HUDEP-2 (cell line): ENCODE results near the gene SRSF10.
"Not testable (repeated sequence)": the region's sequence is repeated elsewhere in the genome, so short reads cannot be mapped to it uniquely, and the experiment has no call there.

Source experiments
- DNase-seq, 76 experiments: peaks; one replicate each; lab custom pipeline; 2025; ENCODE audit not compliant: unreplicated experiment in 76 of 76; lab: John Stamatoyannopoulos, UW

SRSF10 gene

DNA sequence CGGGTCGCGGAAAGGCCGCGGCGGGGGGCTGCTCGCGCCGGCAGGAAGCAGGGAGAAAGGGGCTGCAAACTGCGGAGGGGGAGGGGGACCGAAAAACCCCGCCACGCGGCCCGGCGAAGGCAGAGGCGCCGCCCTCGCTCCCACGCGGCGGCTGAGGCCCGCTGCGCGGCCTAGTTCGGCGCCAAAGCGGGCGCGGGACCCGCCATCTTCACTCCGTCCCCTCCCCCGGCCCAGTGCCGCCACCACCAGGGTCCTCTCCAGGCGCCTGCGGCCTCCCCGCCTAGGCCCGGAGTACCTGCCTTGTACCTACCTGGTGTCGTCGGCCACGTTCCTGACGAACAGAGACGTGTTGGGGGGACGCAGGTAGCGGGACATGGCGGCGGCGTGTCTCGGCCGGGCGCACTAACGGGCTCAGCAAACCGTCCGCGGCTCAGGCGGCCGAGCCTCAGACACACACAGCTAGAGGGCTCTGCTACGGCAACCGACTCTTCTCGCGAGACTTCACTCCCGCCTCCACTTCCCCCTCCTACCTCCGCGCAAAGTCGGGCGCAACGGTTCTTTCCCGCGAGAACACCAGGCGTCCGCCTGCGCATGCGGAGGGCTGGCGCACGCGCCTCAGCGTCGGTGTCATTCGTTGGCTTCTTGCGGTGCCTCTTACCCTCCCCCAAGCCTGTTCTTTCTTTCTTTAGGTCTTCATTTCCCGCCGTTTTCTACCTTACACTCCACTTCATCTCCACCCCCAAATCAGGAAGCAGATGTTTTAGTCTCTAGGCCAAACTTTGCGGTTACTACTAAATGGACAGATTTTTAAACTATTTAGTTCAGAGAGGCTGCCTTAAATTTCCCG is at the start of gene SRSF10:
TSS of gene SRSF10 (minus strand) at position 447 of the 847 bp plus-strand sequence. CDS start at position 375, 72 bp downstream.
- DNase-seq = peak in 75 of 76 experiments; percentile 38 to 99 (median 96)

DNA sequence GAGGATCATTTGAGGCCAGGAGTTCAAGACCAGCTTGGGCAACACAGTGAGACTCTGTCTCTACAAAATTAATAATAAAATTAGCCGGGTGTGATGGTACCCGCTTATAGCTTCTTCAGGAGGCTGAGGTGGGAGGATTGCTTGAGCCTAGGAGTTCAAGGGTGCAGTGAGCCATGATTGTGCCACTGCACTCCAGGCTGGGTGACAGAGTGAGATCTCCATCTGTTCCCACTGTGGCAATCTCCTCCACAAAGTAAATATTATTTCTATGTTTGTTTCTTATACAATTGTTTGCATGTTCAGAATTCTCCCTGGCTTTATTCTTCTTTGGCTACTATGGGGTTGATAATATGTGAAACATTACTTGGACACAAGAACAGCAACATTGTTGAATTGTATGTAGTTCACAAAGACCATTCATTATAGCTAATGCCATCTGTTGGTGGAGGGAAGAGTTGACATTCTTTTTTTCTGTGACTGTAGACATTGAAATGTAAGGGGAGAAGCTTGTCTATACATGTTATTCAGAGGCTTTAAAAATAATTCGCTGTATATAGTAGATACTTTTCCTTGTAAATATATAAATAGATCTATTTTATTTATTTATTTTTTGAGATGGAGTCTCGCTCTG is 47.8 kb upstream of the SRSF10 start:
- peak in 10 of 76 experiments; percentile 1 to 29 (median 14) for DNase-seq

DNA sequence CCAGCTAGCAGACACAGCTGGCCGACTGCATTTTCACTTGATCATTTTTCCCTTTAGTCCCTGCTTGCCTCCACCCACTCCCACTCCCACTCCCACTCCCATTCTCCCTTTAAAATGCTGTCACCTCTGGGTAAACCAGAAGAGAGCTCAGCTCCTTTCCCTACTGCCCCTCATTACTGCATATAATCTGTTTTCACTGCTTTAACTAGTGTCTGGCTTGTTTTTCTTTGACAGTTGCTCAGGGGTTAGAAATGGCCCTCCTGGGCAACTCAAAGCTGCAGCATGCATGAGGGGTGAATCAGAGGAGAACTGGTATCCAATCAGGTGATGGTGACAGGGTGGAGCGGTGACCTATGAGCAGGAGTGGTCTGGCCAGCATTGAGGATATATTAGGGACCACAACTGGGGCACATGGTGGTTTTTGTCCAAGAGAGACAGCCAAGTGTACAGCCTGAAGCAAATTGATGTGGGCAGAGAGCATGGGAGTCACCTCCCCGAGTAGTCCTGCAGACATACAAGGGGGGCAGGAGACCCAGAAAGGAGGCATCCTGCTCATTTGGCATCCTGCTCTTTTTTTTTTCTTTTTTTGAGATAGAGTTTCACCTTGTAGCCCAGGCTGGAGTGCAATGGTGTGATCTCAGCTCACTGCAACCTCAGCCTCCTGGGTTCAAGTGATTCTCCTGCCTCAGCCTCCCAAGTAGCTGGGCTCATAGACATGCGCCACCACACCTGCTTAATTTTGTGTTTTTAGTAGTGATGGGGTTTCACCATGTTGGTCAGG is 42.6 kb upstream of the SRSF10 start:
- no peak for DNase-seq

DNA sequence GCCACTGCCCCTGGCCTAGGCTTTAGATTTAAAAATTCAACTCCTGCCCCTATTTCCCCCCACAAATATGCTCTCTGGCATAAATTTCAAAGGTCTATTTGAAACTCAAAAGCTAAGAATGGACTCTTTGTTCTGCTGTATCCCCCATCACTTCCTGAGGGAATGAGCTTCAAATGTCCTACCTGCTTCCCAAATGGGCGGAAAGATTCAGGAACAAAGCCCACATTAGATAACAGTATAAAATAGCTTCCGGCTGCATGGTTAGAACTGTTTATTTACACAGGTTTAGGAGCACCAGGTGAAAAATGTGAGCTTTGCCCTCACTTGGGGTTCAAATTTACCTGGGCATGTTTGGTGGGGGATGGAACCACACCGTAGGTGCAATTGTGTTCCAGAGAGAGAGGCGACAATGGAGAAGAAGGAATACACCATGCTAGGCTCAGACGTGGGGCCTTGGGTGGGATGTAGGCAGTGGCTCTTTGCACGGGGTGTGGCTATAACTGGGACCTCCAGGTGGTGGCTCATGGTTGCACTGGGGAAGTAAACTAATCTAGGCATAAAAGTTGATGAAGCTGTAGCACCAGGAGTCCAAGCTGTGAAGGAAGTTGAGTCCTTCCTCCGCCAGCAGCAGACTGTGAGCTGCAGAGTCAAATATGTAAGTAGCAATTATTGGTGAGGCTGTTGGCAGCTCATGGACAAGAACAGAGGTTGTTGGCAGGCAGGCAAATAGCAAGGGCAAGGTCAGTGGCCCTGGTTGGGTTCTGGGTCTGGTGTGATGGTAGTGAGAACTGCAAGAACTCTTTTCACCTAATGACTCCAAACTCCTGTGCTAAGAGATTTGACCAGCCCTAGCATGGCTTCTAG is 41.5 kb upstream of the SRSF10 start:
- DNase-seq = no peak

DNA sequence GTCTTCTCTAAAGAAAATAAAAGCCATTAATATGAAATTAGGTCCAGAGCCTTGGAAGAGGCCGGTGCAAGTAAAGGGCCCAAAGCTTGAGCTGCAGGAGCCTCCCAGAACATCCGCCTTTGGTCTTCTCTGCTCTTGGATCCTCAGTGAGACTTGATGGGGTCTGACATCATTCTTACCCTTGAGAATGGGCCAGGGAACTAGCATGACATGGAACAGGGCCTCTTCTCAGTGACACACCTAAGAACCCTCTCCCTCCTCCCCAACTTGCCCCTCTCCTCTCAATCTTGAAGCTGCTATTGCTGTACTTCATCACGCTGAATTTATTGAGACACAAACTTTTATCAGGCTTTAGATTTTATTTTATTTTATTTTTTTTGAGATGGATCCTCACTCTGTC is 40.3 kb upstream of the SRSF10 start:
- no peak for DNase-seq

DNA sequence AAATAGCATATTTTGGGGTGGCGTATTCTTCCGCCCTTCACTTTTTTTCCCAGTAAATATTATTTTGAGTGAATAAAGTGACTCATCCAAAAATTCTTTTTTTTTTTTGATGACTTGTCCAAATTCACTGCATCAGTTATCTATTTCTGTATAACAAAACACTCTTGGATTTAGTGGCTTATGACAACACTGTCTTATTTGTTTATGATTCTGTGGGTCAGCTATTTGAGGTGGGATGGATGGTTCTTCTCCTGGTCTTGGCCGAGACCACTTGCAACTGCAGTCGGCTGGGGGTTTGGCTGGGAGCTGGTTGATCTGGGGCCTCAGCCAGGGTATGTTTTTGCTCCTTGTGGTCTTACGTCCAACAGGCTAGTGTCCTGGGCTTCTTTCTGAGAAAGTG is 39.9 kb upstream of the SRSF10 start:
- DNase-seq = no peak

DNA sequence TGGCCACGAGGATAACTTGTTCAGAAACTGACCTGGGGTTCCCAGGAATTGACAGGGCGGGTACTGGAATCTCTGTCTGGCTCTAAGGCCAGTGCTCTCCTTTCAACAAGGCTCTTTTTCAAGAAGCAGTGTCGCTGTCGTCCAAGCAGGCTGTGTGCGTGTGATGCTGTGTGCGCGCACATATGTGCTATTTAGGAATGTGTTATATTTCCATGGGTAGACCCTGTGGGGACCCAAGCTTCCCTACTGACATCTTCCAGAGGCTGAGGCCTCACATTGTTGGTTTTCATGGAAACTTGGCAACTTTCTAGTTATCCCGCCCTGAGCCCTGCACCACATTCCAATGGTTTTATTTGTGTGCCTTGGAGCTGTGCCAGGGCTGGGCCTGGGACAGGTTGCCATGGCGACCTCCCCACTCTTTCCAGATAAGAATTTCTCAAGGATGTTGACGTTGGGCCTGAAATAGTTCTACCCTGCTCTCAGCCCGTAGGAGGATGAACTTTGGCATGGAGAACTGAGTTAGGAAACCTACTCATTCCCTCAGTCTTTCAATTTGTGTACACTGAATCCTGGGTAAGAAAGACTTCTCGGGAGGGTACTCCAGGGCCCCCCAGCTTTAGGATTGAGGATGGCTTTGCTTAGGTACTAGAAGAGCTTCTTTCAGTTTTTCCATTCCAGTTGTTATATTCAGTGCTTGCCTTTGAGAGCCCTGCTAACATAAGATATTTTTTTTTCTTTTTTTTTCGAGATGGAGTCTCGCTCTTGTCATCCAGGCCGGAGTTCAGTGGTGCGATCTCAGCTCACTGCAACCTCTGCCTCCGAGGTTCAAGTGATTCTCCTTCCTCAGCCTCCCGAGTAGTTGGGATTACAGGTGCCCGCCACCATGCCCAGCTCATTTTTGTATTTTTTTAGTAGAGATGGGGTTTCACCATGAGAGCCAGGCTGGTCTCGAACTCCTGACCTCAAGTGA is 38.8 kb upstream of the SRSF10 start:
- peak in 2 of 76 experiments; percentile 1 to 2 for DNase-seq

DNA sequence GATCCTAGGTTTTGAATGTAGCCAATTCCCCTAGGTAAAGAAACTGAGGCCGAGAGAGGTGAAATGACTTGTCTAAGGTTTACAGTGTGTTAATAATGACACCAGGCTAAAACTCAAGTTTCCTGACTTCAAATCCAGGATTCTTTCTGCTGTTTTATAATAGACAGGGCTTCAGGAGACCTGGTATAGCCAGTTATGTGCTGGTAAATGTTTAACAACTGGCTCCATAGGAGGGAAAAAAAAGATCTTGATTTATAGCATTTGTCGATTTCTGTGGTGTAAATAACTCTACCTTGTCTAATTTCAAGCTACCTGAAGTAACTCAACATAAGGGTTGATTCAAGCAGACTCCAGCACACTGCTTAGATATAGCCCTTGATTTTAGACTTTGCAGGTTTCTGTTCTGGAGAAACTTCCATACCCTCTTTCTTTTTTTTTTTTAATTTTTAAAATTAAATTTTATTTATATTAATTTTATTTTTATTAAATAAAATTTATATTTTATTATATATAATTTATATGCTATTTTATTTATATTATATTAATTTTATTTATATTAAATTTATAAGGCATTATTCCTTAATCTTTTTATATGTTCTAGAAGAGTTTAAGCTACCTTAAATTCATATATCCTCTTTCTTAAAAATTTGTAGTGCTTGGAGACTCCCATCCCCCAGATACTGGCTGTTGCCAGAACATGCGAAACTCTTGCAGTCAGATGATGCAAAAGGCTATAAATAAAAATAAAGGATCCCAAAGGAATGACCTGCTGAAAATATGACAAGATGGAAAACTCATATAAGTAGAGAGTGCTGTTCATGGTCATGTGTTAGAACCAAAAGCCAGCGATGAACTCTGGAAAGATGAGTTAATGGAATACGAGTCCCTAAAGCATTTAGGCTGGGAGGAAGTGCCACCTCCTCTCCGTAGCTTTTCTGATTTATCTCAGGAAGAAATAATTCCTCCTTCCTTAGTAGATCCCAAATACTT is 35.4 kb upstream of the SRSF10 start:
- DNase-seq = no peak

DNA sequence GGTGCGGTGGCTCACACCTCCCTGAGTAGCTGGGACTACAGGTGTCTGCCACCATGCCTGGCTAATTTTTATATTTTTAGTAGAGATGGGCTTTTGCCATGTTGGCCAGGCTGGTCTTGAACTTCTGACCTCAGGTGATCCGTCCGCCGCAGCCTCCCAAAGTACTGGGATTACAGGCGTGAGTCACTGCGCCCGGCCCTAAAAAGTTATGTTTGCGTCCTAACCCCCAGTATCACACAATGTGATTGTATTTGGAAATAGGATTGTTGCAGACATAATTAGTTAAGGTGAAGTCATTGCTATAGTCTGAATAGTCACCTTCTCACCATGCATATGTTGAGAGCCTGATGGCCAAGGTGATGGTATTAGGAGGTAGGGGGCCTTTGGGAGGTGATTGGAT is 32.8 kb upstream of the SRSF10 start:
- DNase-seq = not testable (repeated sequence)

DNA sequence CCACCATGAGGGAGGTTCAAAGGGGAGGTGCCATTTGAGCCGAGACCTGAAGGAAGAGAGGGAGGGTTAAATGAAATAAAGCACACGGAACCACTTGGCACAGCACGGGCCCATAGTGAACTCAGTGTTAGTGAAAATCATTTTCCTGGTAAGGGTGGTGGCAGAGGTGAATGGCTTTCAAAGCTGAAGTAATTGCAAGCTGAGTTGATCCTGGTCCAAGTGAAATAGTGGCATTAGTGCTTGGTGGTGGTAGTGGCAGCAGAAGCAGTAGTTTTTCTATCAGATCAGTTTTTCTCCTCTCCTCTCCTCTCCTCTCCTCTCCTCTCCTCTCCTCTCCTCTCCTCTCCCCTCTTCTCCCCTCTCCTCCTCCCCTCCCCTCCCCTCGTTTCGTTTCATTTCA is 30.5 kb upstream of the SRSF10 start:
- no peak for DNase-seq

DNA sequence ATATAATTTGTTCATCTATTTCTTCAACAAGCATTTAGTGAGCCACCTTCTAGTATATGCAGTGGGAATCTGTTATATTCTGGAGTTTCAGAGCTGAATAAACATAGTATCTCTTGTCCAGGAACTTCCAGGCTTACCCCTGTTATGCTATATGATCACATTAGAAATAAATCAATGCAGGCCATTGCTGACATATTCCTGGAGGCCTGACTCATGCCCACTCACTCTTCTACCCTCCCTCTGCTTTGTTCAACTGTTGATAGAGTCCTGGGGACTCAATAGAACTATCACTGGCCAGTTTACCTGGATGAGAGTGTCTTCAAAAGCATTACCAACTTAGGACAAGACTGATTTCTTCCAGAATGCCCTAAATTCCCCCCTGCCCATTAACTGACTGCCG is 29.3 kb upstream of the SRSF10 start:
- DNase-seq = no peak

DNA sequence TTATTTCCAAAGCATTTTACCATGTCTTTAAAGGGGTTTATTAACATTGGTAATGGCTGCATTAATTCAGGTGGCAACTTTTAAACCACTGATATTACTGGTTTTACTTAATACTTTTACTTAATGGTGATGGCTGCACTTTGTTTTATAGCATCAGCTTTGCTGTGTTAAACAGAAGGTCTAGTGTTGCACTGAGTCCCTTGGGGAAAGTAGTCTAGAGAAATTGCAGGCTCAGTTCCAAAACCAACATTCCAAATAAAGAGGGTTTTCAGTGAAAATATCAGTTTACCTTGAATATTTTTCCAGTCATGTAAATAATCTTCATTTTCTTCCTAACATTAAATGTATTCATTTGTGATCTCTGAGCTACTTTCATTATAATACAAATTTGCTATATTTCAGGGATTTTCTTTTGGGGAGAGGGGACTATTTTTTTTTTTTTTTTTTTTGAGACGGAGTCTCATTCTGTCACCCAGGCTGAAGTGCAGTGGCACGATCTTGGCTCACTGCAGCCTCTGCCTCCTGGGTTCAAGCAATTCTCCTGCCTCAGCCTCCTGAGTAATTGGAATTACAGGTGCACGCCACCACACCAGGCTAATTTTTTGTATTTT is 28.6 kb upstream of the SRSF10 start:
- not testable (repeated sequence) for DNase-seq

DNA sequence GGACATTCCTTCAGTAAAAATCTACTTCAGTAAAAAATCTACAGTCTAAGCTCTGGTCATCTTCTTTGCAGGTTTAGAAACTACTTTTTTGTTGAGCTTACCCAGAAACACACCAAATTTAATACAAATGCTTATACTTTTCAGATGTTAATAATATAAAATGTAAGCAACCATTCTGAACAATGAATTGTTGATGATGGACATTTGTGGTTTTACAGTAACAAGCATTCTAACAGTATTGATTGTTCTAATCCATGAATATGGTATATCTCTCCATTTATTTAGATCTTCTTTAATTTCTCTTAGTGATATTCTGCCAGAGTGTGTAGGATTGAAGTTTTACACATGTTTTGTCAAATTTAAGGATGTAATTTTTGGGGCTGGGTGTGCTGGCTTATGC is 27.0 kb upstream of the SRSF10 start:
- no peak for DNase-seq

DNA sequence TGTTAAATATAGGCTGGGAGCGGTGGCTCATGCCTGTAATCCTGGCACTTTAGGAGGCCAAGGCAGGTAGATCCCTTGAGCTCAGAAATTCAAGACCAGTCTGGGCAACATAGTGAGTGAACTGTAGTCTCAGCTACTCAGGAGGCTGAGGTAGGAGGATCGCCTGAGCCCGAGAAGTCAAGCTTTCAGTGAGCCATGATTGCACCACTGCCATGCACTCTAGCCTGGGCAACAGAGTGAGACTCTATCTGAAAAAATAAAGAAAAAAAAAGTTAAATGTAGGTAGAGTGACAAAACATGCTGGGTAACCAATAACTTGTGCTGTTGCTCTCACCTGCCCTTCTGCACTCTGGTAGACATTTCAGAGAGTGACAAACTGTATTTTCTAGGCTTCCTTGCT is 25.0 kb upstream of the SRSF10 start:
- DNase-seq = no peak

DNA sequence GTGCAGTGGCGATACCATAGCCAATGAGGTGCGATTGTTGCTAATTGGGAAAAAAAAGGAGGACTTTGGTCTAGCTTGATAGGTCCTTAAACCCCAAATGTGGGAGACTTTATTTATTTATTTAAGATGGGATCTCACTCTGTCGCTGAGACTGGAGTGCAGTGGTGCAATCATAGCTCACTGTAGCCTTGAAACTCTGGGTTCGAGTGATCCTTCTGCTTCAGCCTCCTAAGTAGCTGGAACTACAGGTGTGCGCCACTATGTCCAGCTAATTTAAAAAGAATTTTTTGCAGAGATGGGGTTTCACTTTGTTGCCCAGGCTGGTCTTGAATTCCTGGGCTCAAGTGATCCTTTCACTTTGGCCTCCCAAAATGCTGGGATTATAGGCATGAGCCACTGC is 24.0 kb upstream of the SRSF10 start:
- DNase-seq = no peak

DNA sequence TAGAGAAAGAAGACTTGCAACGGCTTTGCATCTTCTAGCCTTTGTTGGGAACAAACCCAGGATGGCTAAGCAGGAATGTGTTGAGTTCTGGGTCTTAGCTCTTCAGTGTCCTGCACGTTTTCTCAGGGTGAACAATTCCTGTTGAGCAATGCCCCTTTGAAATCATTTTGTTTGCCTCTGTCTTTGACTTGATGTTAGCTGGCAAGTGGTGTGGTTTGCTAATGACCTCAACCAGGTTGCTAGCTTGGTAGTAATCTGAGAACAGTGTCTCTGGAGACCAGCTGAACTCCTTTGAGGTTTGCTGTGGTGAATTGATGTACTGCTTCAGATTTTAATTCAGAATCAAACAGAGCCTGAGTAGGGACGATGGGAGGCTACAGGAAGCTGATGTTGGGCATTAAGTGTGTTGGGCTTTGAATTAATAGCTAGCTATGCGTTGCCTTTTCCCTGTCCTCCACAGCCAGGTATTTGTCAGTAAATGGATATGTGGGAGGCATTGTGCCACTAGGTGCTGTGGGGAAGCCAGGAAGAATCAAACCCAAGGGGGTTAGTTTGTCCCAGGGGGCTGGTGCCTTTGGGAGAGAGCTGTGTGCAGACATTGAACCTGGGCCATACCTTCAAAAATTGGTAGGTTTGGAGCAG is 23.3 kb upstream of the SRSF10 start:
- no peak for DNase-seq

DNA sequence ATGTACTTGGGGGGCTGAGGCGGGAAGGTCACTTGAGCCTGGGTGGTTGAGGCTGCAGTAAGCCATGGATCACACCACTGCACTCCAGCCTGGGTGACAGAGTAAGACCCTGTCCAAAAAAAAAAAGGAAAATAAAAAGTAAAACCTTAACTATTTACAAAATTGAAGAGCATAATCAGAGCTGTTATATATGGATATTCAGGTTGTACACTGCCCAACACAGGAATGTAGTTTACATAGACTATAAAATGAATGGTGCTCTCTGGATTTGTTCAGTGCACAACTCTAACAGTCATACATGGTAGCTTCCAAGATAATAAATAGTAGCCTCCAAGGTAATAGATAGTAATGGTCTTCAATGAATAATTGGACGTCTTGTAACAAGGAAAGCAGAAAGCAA is 22.6 kb upstream of the SRSF10 start:
- no peak for DNase-seq
